Prostate gland (tissue), 2 donors: ENCODE results near the gene CD37. TPM values are rescaled to one million over a fixed set of nuclear protein-coding genes. Genes with fewer than 3 reads are reported as not detected.
A peak's percentile ranks its signal among the peaks of the same experiment; 100 is the strongest.
"Not testable (repeated sequence)": the region's sequence is repeated elsewhere in the genome, so short reads cannot be mapped to it uniquely, and the experiment has no call there.

Experiments
- DNase-seq: peaks from one replicate; pipeline ENCODE4 v3.0.0-alpha.2; 2019; ENCODE audit warnings: low spot score
- H3K27ac ChIP-seq, 2 donors: fragments of 200-600 bp; sonication (generic); 2 replicates each; pipeline ENCODE4 v1.5.1; 2017 to 2019
- H3K27me3 ChIP-seq: fragments of 200-600 bp; sonication (generic); replicated peaks from 2 replicates; pipeline ENCODE4 v1.5.1; 2019; ENCODE audit not compliant: insufficient read depth
- H3K36me3 ChIP-seq, 2 donors: fragments of 200-600 bp; sonication (generic); 1 replicate in 1 of 2; 2 replicates in 1 of 2; pipeline versions ENCODE4 v1.5.1 to v1.8.1; 2017 to 2019
- H3K4me1 ChIP-seq: fragments of 200-600 bp; sonication (generic); replicated peaks from 2 replicates; pipeline ENCODE4 v1.5.1; 2019
- H3K4me3 ChIP-seq, 2 donors: fragments of 200-600 bp; sonication (generic); 2 replicates each; pipeline ENCODE4 v1.5.1; 2017 to 2019
- H3K9me3 ChIP-seq: fragments of 200-600 bp; sonication (generic); 2 replicates; pipeline ENCODE4 v1.5.1; 2017
- POLR2A ChIP-seq: fragments of 450-650 bp; IDR thresholded peaks from one replicate; pipeline ENCODE4 v1.6.1; 2016; ENCODE audit warnings: antibody characterized with exemption, mild to moderate bottlenecking
- POLR2AphosphoS5 ChIP-seq: sonication (generic); formaldehyde crosslinking; IDR thresholded peaks from one replicate; pipeline ENCODE4 v1.6.1; 2017; ENCODE audit warnings: antibody characterized with exemption
- WGBS: methylation state at CpG from one replicate; pipeline ENCODE4 v1.1.5; 2018; 5-methylcytosine and 5-hydroxymethylcytosine counted together
- intact Hi-C: fragments of 100-400 bp; cut with DNase I; formaldehyde crosslinking; loops from one replicate; pipeline ENCODE4 v1.14.2; 2022
- total RNA-seq, 2 donors: library from RNA; depleted of rRNA; stranded (reverse); fragments of >200 nt; gene quantifications; one replicate each; pipeline ENCODE4 v1.1.0, GENCODE V29; 2016
- TF ChIP-seq, protein P1 (sequence below), 4 experiments: fragments of 200-600 bp in 2 of 4; fragments of 450-650 bp in 2 of 4; sonication (generic) in 2 of 4; IDR thresholded peaks; 1 replicate in 3 of 4; 2 replicates in 1 of 4; pipeline ENCODE4 v1.5.1; 2016 to 2019; ENCODE audit warnings: antibody characterized with exemption in 4 of 4, mild to moderate bottlenecking in 2 of 4, moderate library complexity in 2 of 4

The CD37 gene
- total RNA-seq, 2 donors from 2014 or later = 9.5 to 21.4 TPM

DNA sequence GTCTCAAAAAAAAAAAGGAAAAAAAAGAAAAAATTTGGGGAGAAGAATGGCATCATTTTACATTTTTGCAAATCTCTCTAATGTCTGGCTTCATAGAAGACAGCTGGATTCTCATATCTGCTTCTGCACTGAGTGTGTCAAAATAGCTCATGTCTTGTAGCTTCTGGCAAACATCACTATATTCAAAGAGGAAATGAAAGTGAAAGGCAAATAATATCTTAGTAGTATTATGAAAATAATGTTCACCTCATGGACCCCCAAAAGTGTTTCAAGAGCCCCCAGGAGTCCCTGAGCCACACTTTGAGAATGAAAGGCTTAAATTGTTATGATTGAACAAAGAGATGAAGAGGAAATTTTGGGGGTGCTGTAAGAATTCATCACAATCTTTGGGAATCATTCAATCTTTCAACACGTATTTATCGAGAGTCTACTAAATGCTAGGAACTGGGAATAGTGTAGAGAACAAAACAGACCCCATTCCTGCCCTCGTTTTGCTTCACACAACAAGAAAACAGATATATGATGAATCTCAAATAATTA lies 9.0 kb upstream of the CD37 start:
- Histone ChIP-seq H3K27ac (no peak overlapping the region), H3K9me3 (no peaks in the 10 kb centered on the region), H3K4me3 (no peak overlapping the region), H3K27me3 (no peaks in the 10 kb centered on the region), H3K4me1 (no peaks in the 10 kb centered on the region), H3K36me3 (no peaks in the 10 kb centered on the region)
- 90% methylated on average over 3 of the region's 3 CpGs for WGBS
- intact Hi-C loops = no loop called here
- no peak for DNase-seq
- TF ChIP-seq, protein P1, sequence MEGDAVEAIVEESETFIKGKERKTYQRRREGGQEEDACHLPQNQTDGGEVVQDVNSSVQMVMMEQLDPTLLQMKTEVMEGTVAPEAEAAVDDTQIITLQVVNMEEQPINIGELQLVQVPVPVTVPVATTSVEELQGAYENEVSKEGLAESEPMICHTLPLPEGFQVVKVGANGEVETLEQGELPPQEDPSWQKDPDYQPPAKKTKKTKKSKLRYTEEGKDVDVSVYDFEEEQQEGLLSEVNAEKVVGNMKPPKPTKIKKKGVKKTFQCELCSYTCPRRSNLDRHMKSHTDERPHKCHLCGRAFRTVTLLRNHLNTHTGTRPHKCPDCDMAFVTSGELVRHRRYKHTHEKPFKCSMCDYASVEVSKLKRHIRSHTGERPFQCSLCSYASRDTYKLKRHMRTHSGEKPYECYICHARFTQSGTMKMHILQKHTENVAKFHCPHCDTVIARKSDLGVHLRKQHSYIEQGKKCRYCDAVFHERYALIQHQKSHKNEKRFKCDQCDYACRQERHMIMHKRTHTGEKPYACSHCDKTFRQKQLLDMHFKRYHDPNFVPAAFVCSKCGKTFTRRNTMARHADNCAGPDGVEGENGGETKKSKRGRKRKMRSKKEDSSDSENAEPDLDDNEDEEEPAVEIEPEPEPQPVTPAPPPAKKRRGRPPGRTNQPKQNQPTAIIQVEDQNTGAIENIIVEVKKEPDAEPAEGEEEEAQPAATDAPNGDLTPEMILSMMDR (IDR thresholded peaks at IDR 0.05) = no peak
- TF ChIP-seq POLR2AphosphoS5 (no peak), POLR2A (no peak)

DNA sequence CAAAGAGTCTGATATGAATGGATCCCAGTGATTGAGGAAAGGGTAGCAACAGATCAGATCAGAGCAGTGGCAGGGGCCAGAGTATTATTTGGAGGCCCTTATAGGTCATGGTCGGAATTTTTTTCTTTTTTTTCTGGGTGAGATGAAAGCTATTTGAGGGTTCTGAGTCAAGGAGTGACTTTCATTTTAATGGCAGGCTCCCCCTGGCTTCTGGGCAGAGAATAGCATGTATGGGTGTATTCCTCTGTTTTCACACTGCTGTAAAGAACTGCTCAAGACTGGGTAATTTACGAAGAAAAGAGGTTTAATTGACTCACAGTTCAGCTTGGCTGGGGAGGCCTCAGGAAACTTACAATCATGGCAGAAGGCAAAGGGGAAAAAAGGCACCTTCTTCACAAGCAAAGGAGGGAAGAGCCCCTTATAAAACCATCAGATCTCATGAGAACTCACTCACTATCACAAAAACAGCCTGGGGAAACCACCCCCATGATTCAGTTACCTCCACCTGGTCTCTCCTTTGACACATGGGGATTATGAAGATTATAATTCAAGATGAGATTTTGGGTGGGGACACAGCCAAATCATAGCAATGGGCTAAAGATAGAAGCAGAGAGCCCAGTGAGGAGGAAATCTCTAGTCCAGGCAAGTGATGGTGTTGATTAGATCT lies 7.2 kb upstream of the CD37 start:
- no peaks in the 10 kb centered on the region for H3K27me3 ChIP-seq
- no peak for DNase-seq
- H3K4me3 ChIP-seq = no peak overlapping the region
- no peaks in the 10 kb centered on the region for H3K9me3 ChIP-seq
- no peak overlapping the region for H3K27ac ChIP-seq
- intact Hi-C loops = no loop called here
- TF ChIP-seq, protein P1 (IDR thresholded peaks at IDR 0.05) = peak in 3 of 4 experiments; percentile 45 to 58 (median 50)
- no peak for TF ChIP-seq POLR2AphosphoS5
- no peaks in the 10 kb centered on the region for H3K36me3 ChIP-seq
- WGBS = 60% methylated on average over 2 of the region's 2 CpGs
- no peaks in the 10 kb centered on the region for H3K4me1 ChIP-seq

DNA sequence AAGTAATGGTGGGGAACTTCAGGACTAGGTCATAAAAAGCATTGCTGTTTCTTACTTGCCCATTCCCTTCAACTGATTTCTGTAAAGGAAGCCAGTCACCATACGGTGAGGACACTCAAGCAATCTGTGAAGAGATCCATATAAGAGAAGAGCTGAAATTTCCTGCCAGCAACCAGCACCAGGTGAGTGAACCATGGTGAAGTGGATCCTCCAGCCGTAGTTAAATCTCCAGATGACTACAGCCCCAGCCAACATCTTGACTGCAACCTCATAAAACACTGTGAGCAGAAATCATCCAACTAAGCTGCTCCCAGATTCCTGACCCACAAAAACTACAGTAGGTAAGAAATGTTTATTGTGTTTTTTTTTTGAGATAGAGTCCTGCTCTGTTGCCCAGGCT lies 6.5 kb upstream of the CD37 start:
- WGBS = 88% methylated on average over 2 of the region's 2 CpGs
- intact Hi-C loops = no loop called here

DNA sequence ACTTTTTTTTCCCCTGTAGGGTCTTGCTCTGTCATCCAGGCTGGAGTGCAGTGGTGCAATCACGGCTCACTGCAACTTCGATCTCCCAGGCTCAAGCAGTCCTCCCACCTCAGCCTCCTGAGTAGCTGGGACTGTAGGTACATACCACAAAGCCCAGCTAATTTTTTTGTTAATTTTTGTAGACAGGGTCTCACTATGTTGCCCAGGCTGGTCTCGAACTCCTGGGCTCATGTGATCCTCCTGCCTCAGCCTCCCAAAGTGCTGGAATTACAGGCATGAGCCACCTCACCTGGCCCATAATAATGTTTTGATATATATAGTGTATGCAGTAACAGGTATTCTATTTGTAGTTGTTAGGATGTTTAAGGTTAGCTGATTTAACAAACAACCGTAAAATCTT lies 4.0 kb upstream of the CD37 start:
- H3K4me1 ChIP-seq, H3K27me3 ChIP-seq, H3K4me3 ChIP-seq, H3K27ac ChIP-seq, H3K9me3 ChIP-seq, H3K36me3 ChIP-seq, intact Hi-C loops, DNase-seq: not testable (repeated sequence)
- WGBS = 95% methylated on average over 4 of the region's 4 CpGs

More for the DNA sequence above, 6.5 kb upstream of the CD37 start:
- no peaks in the 10 kb centered on the region for H3K27me3 ChIP-seq
- no peak overlapping the region for H3K27ac ChIP-seq
- no peak for DNase-seq
- TF ChIP-seq, protein P1 (IDR thresholded peaks at IDR 0.05) = no peak
- no peak for TF ChIP-seq POLR2AphosphoS5
- TF ChIP-seq POLR2A = no peak
- no peaks in the 10 kb centered on the region for H3K36me3 ChIP-seq
- H3K4me3 ChIP-seq = no peak overlapping the region
- no peaks in the 10 kb centered on the region for H3K4me1 ChIP-seq
- H3K9me3 ChIP-seq = no peaks in the 10 kb centered on the region

DNA sequence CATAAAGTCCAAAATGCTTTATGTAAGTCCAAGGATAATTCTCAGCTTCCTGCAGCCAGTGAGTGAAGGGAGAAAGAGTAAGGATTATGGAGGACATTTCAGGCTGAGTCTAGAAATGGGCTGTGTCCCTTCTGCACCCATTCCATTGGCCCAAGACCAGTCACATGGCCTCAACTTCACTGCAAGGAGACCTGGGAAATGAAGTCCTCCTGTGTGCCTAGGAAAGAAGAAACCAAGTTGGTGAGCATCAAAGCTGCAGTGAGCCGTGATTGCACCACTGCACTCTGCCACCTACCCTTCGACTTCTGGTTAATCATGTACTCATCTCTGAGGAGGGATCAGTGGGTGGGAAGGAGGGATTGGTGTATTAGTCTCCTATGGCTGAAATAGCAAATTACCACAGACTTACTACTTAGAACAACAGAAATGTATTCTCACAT lies 3.6 kb upstream of the CD37 start:
- 71% methylated on average over 2 of the region's 2 CpGs for WGBS
- no peak overlapping the region for H3K27ac ChIP-seq
- TF ChIP-seq POLR2A (no peak), POLR2AphosphoS5 (peak; percentile 28)
- TF ChIP-seq, protein P1 (IDR thresholded peaks at IDR 0.05) = no peak

DNA sequence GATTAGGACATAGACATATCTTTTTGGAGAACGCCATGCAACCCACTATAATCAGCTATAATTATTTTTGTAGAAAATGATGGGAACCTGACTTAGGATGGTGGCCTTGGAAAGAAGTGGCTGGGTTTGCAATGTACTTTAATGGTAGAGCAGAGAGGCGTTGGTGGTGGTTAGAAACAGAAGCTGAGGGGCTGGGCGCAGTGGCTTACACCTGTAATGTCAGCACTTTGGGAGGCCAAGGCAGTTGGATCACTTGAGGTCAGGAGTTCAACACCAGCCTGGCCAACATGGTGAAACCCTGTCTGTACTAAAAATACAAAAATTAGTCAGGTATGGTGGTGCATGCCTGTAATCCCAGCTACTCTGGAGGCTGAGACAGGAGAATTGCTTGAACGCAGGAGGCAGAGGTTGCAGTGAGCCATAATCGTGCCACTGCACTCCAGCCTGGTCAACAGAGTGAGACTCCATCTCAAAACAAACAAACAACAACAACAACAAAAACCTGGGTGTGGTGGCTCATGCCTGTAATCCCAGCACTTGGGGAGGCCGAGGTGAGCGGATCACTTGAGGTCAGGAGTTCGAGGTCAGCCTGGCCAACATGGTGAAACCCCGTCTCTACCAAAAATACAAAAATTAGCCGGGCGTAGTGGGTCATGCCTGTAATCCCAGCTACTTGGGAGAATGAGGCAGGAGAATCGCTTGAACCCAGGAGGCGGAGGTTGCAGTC lies 2.4 kb upstream of the CD37 start:
- H3K36me3 ChIP-seq, intact Hi-C loops, H3K27ac ChIP-seq, DNase-seq, H3K27me3 ChIP-seq, H3K4me1 ChIP-seq, H3K9me3 ChIP-seq, H3K4me3 ChIP-seq: not testable (repeated sequence)
- WGBS = 88% methylated on average over 13 of the region's 13 CpGs

More for the DNA sequence above, 3.6 kb upstream of the CD37 start:
- H3K4me3 ChIP-seq = no peak overlapping the region
- H3K36me3 ChIP-seq = no peaks in the 10 kb centered on the region
- no peak for DNase-seq
- no peaks in the 10 kb centered on the region for H3K9me3 ChIP-seq
- no peaks in the 10 kb centered on the region for H3K27me3 ChIP-seq
- H3K4me1 ChIP-seq = no peaks in the 10 kb centered on the region
- intact Hi-C loops = no loop called here
